K562 (cell line): ENCODE measurements around the gene MAN1B1. TPM values are rescaled to one million over a fixed set of nuclear protein-coding genes. Genes with fewer than 3 reads are reported as not detected.

Experiments
- BHLHE40 ChIP-seq: IDR thresholded peaks from 2 replicates; pipeline ENCODE4 v1.6.1; 2011; ENCODE audit warnings: low read length, improper control_type of control experiment
- CREM ChIP-seq: IDR thresholded peaks from 2 replicates; pipeline ENCODE4 v1.6.1; 2014; ENCODE audit warnings: antibody characterized with exemption, low read depth
- FIP1L1 ChIP-seq: fragments of 200-400 bp; formaldehyde crosslinking; IDR thresholded peaks from 2 replicates; pipeline ENCODE4 v1.6.1; 2018; ENCODE audit warnings: mild to moderate bottlenecking, low read depth, low read length; ENCODE audit not compliant: poor library complexity, severe bottlenecking
- HOXB6 ChIP-seq: fragments of 250-450 bp; sonication (Bioruptor Pico); IDR thresholded peaks from 2 replicates; pipeline ENCODE4 v1.5.1; 2022; ENCODE audit warnings: mild to moderate bottlenecking, borderline replicate concordance
- NONO ChIP-seq, 2 experiments: fragments of 200-400 bp in 1 of 2; fragments of 450-650 bp in 1 of 2; formaldehyde crosslinking in 1 of 2; IDR thresholded peaks; 2 replicates each; pipeline ENCODE4 v1.6.1; 2017; ENCODE audit warnings: low read depth in 2 of 2, mild to moderate bottlenecking in 2 of 2, moderate library complexity in 2 of 2, low read length in 1 of 2
- NR3C1 ChIP-seq: sonication (generic); formaldehyde crosslinking; IDR thresholded peaks from 2 replicates; pipeline ENCODE4 v1.8.1; 2022; ENCODE audit warnings: missing genetic modification reagents
- RB1 ChIP-seq: fragments of 450-650 bp; IDR thresholded peaks from 2 replicates; pipeline ENCODE4 v1.6.1; 2017; ENCODE audit warnings: low read depth, mild to moderate bottlenecking
- RBM14 ChIP-seq: fragments of 200-400 bp; formaldehyde crosslinking; IDR thresholded peaks from 2 replicates; pipeline ENCODE4 v1.6.1; 2018; ENCODE audit warnings: low read depth, mild to moderate bottlenecking, low read length, moderate library complexity, borderline replicate concordance; ENCODE audit not compliant: insufficient read depth
- SAFB ChIP-seq: fragments of 200-400 bp; formaldehyde crosslinking; IDR thresholded peaks from 2 replicates; pipeline ENCODE4 v1.6.1; 2017; ENCODE audit warnings: low read depth, low read length, borderline replicate concordance
- SUPT5H ChIP-seq: fragments of 450-650 bp; IDR thresholded peaks from 2 replicates; pipeline ENCODE4 v1.6.1; 2016
- ZNF511 ChIP-seq: sonication (generic); formaldehyde crosslinking; IDR thresholded peaks from 2 replicates; pipeline ENCODE4 v1.8.0; 2022; ENCODE audit warnings: mild to moderate bottlenecking, missing genetic modification reagents
- polyA plus RNA-seq, 8 experiments: library from polyadenylated mRNA; depleted of rRNA in 4 of 8; stranded (reverse) in 5 of 8; unstranded in 3 of 8; fragments of >200 nt; fragmentation: Nextera tagmentation in 2 of 8; fragmentation: Illumina TruSeq in 1 of 8; extraction: Ambion mirVana in 2 of 8; extraction: Trizol in 1 of 8; gene quantifications; 2 replicates each; pipeline versions ENCODE4 v1.2.1 to v1.2.3, GENCODE V29; 2011 to 2014; ENCODE audit warnings: inconsistent platforms in 1 of 8, missing spikeins in 1 of 8
- total RNA-seq, 7 experiments: library from RNA; depleted of rRNA in 6 of 7; stranded (reverse); fragments of >200 nt in 6 of 7; fragmentation: Illumina TruSeq in 2 of 7; extraction: Trizol in 2 of 7; gene quantifications; 2 replicates each; pipeline versions ENCODE4 v1.2.1 to v1.2.3, GENCODE V29; 2011 to 2021; ENCODE audit warnings: low replicate concordance in 1 of 7
- TF ChIP-seq, protein P1 (sequence below), 2 experiments: IDR thresholded peaks; 2 replicates each; pipeline ENCODE4 v1.6.1; 2012; ENCODE audit warnings: improper control_type of control experiment in 2 of 2, low read depth in 2 of 2, low read length in 2 of 2, borderline replicate concordance in 1 of 2
- TF ChIP-seq, protein P2 (sequence below), 2 experiments: fragments of 450-650 bp; formaldehyde crosslinking in 1 of 2; IDR thresholded peaks; 2 replicates each; pipeline versions ENCODE4 v1.4.0 to v1.6.1; 2014 to 2020; ENCODE audit warnings: mild to moderate bottlenecking in 2 of 2, borderline replicate concordance in 1 of 2, low read depth in 1 of 2

The MAN1B1 gene
- total and polyA plus RNA-seq, 9 of the 15 experiments (the other 6 are each of a cell fraction or from before 2014, with no cell fraction given), result 0.55 to 36.6 (median 27.3) TPM

- no peak for TF ChIP-seq SUPT5H
- TF ChIP-seq SAFB, result peak; percentile 43; the same call in 1 of the 2 replicates
- no peak for TF ChIP-seq RBM14
- TF ChIP-seq NONO (IDR thresholded peaks at IDR 0.05; ENCODE audit: low read depth in 2 of 2, low read length in 1 of 2), result peak in 1 of 2 experiments; percentile 59; a peak in 1 of 4 replicates
- TF ChIP-seq ZNF511 (CRISPR knock-in tag), result peak; percentile 89; the same call in 1 of the 2 replicates
- TF ChIP-seq BHLHE40, result peak; percentile 38; the same call in 1 of the 2 replicates
- TF ChIP-seq, protein P1, sequence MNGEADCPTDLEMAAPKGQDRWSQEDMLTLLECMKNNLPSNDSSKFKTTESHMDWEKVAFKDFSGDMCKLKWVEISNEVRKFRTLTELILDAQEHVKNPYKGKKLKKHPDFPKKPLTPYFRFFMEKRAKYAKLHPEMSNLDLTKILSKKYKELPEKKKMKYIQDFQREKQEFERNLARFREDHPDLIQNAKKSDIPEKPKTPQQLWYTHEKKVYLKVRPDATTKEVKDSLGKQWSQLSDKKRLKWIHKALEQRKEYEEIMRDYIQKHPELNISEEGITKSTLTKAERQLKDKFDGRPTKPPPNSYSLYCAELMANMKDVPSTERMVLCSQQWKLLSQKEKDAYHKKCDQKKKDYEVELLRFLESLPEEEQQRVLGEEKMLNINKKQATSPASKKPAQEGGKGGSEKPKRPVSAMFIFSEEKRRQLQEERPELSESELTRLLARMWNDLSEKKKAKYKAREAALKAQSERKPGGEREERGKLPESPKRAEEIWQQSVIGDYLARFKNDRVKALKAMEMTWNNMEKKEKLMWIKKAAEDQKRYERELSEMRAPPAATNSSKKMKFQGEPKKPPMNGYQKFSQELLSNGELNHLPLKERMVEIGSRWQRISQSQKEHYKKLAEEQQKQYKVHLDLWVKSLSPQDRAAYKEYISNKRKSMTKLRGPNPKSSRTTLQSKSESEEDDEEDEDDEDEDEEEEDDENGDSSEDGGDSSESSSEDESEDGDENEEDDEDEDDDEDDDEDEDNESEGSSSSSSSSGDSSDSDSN (IDR thresholded peaks at IDR 0.05; ENCODE audit: borderline replicate concordance in 1 of 2, low read depth in 2 of 2, low read length in 2 of 2), result peak in 1 of 2 experiments; percentile 79; a peak in 1 of 4 replicates
- TF ChIP-seq FIP1L1, result peak; percentile 39
- no peak for TF ChIP-seq HOXB6 (CRISPR knock-in tag)
- peak; percentile 65; the same call in 1 of the 2 replicates for TF ChIP-seq NR3C1
- TF ChIP-seq RB1, result 0 out of 2 replicates have a peak, but pooled peaks have one; percentile 27
- TF ChIP-seq, protein P2, sequence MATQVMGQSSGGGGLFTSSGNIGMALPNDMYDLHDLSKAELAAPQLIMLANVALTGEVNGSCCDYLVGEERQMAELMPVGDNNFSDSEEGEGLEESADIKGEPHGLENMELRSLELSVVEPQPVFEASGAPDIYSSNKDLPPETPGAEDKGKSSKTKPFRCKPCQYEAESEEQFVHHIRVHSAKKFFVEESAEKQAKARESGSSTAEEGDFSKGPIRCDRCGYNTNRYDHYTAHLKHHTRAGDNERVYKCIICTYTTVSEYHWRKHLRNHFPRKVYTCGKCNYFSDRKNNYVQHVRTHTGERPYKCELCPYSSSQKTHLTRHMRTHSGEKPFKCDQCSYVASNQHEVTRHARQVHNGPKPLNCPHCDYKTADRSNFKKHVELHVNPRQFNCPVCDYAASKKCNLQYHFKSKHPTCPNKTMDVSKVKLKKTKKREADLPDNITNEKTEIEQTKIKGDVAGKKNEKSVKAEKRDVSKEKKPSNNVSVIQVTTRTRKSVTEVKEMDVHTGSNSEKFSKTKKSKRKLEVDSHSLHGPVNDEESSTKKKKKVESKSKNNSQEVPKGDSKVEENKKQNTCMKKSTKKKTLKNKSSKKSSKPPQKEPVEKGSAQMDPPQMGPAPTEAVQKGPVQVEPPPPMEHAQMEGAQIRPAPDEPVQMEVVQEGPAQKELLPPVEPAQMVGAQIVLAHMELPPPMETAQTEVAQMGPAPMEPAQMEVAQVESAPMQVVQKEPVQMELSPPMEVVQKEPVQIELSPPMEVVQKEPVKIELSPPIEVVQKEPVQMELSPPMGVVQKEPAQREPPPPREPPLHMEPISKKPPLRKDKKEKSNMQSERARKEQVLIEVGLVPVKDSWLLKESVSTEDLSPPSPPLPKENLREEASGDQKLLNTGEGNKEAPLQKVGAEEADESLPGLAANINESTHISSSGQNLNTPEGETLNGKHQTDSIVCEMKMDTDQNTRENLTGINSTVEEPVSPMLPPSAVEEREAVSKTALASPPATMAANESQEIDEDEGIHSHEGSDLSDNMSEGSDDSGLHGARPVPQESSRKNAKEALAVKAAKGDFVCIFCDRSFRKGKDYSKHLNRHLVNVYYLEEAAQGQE (IDR thresholded peaks at IDR 0.05; ENCODE audit: borderline replicate concordance), result peak; percentile 99
- TF ChIP-seq, protein P2 (CRISPR knock-in tag; IDR thresholded peaks at IDR 0.05; ENCODE audit: low read depth), result peak; percentile 99
- peak; percentile 56; the same call in 1 of the 2 replicates for TF ChIP-seq CREM
These were observed 52.1 kb downstream of the MAN1B1 start, which contains the start of gene GRIN1 (continued) for GRCh38 chr9:137138722-137139467.
